Endothelial cell of umbilical vein (primary cell): ENCODE measurements around the gene DPF3. TPM values are rescaled to one million over a fixed set of nuclear protein-coding genes. Genes with fewer than 3 reads are reported as not detected.

ENCODE experiments used
- BruUV-seq: library from RNA; stranded (reverse); fragments of 400-500 nt; replicated peaks from 2 replicates; lab custom pipeline; 2021; lab: Mats Ljungman, UMichigan
- CTCF ChIA-PET: fragments of 300-600, 350-600 bp; sonication (Branson Sonifier 250); formaldehyde crosslinking; loops from one replicate; lab custom pipeline; 2021; ENCODE audit warnings: antibody characterized with exemption, inconsistent platforms; lab: Charles Lee
- POLR2A ChIA-PET: fragments of 300-600, 350-600 bp; sonication (Branson Sonifier 250); formaldehyde crosslinking; loops from one replicate; lab custom pipeline; 2021; ENCODE audit warnings: antibody characterized with exemption, inconsistent platforms; lab: Charles Lee
- DNase-seq: peaks from one replicate; pipeline ENCODE4 v3.0.0-alpha.2; 2011; ENCODE audit warnings: low read depth, low spot score
- FAIRE-seq: peaks from 2 replicates; lab custom pipeline; 2011; peaks lifted over from hg19 to GRCh38; lab: Jason Lieb, UNC
- H2AFZ ChIP-seq: 2 replicates; pipeline ENCODE4 v1.6.0; 2012; ENCODE audit warnings: low read depth, low read length, control low read depth, inconsistent platforms
- H3K27ac ChIP-seq: 2 replicates; pipeline ENCODE4 v1.5.1; 2011; ENCODE audit warnings: low read depth, mild to moderate bottlenecking, control low read depth, low read length, moderate library complexity; ENCODE audit not compliant: insufficient read depth
- H3K27me3 ChIP-seq, 2 experiments: 2 replicates each; pipeline versions ENCODE4 v1.6.0 to v1.6.1; 2011; ENCODE audit warnings: low read length in 2 of 2, mixed read lengths in 1 of 2; ENCODE audit not compliant: control insufficient read depth in 2 of 2, insufficient read depth in 2 of 2
- H3K36me3 ChIP-seq, 2 experiments: 2 replicates in 1 of 2; 3 replicates in 1 of 2; pipeline ENCODE4 v1.5.1; 2011; ENCODE audit warnings: low read length in 2 of 2, mild to moderate bottlenecking in 1 of 2, moderate library complexity in 1 of 2; ENCODE audit not compliant: control insufficient read depth in 2 of 2, insufficient read depth in 2 of 2; ENCODE audit errors: extremely low read depth in 1 of 2
- H3K4me1 ChIP-seq: 3 replicates; pipeline ENCODE4 v1.5.1; 2011; ENCODE audit warnings: mild to moderate bottlenecking, low read length; ENCODE audit not compliant: control insufficient read depth, insufficient read depth; ENCODE audit errors: extremely low read depth
- H3K4me2 ChIP-seq: 2 replicates; pipeline ENCODE4 v1.6.1; 2011; ENCODE audit warnings: low read length, control low read depth, mixed read lengths; ENCODE audit not compliant: insufficient read depth
- H3K4me3 ChIP-seq, 3 experiments: fragments of 200-600 bp in 1 of 3; sonication (generic), shearing (Covaris generic) in 1 of 3; replicated peaks in 1 of 3; 2 replicates each; pipeline ENCODE4 v1.5.1; 2011 to 2016; ENCODE audit warnings: control low read depth in 3 of 3, low read length in 3 of 3, mild to moderate bottlenecking in 2 of 3, inconsistent platforms in 1 of 3, low read depth in 1 of 3, moderate library complexity in 1 of 3; ENCODE audit not compliant: insufficient read depth in 1 of 3
- H3K79me2 ChIP-seq: 2 replicates; pipeline ENCODE4 v1.6.0; 2012; ENCODE audit warnings: low read length, inconsistent platforms; ENCODE audit not compliant: control insufficient read depth, insufficient read depth
- H3K9ac ChIP-seq: replicated peaks from 2 replicates; pipeline ENCODE3; 2011; ENCODE audit warnings: low read length, control low read depth; ENCODE audit not compliant: insufficient read depth; ENCODE audit errors: extremely low read depth
- H3K9me1 ChIP-seq: replicated peaks from 3 replicates; pipeline ENCODE4 v1.6.0; 2011; ENCODE audit warnings: mild to moderate bottlenecking, low read length; ENCODE audit not compliant: control insufficient read depth, insufficient read depth; ENCODE audit errors: extremely low read depth
- H3K9me3 ChIP-seq: replicated peaks from 2 replicates; pipeline ENCODE4 v1.5.1; 2012; ENCODE audit warnings: low read length, inconsistent platforms; ENCODE audit not compliant: control insufficient read depth, insufficient read depth
- H4K20me1 ChIP-seq: replicated peaks from 2 replicates; pipeline ENCODE3; 2011; ENCODE audit warnings: mild to moderate bottlenecking, low read length; ENCODE audit not compliant: control insufficient read depth, insufficient read depth; ENCODE audit errors: extremely low read depth
- CTCF ChIP-seq, 2 donors: IDR thresholded peaks; 1 replicate in 1 of 2; 2 replicates in 1 of 2; pipeline ENCODE4 v1.5.1; 2011; ENCODE audit warnings: low read length in 2 of 2, mild to moderate bottlenecking in 2 of 2, moderate library complexity in 2 of 2, control low read depth in 1 of 2, inconsistent platforms in 1 of 2, low read depth in 1 of 2; ENCODE audit not compliant: insufficient read depth in 1 of 2; ENCODE audit errors: extremely low read depth in 1 of 2
- EZH2 ChIP-seq: IDR thresholded peaks from 2 replicates; pipeline ENCODE4 v1.6.1; 2012; ENCODE audit warnings: borderline replicate concordance, low read depth, mild to moderate bottlenecking, moderate library complexity, low read length, inconsistent platforms; ENCODE audit not compliant: severe bottlenecking
- FOS ChIP-seq: IDR thresholded peaks from 2 replicates; pipeline ENCODE4 v1.6.1; 2011; ENCODE audit warnings: mild to moderate bottlenecking, low read length, moderate library complexity, borderline replicate concordance; ENCODE audit not compliant: insufficient read depth
- GATA2 ChIP-seq: IDR thresholded peaks from 2 replicates; pipeline ENCODE4 v1.7.0; 2011; ENCODE audit warnings: low read depth, mild to moderate bottlenecking, moderate library complexity, mixed read lengths, low read length; ENCODE audit not compliant: insufficient read length, insufficient read depth
- JUN ChIP-seq: IDR thresholded peaks from 2 replicates; pipeline ENCODE4 v1.6.1; 2011; ENCODE audit warnings: borderline replicate concordance, low read depth; ENCODE audit not compliant: insufficient read length, insufficient read depth
- MAX ChIP-seq: IDR thresholded peaks from 2 replicates; pipeline ENCODE4 v1.6.1; 2011; ENCODE audit not compliant: insufficient read depth, insufficient read length
- MYC ChIP-seq: IDR thresholded peaks from one replicate; pipeline ENCODE4 v1.6.1; 2011; ENCODE audit warnings: mild to moderate bottlenecking, low read depth, low read length
- POLR2A ChIP-seq: IDR thresholded peaks from 2 replicates; pipeline ENCODE4 v1.6.1; 2012; ENCODE audit warnings: low read depth, mild to moderate bottlenecking, control low read depth, low read length
- POLR2AphosphoS5 ChIP-seq: IDR thresholded peaks from 2 replicates; pipeline ENCODE4 v1.6.1; 2012; ENCODE audit warnings: low read depth, mild to moderate bottlenecking, control low read depth, low read length, moderate library complexity; ENCODE audit not compliant: insufficient read depth
- dilution Hi-C: fragments of 300-500 bp; cut with MboI; formaldehyde crosslinking; loops from one replicate; pipeline ENCODE4 v1.15.0; 2019; ENCODE audit warnings: low sequenced_read_pairs; ENCODE audit not compliant: extremely low pct_ligation_motif_present
- intact Hi-C: fragments of 100-400 bp; cut with micrococcal nuclease; formaldehyde crosslinking; loops from one replicate; pipeline ENCODE4 v1.10.0; 2022
- polyA plus RNA-seq, 4 experiments: library from polyadenylated mRNA; depleted of rRNA in 3 of 4; stranded (reverse) in 3 of 4; unstranded in 1 of 4; fragments of >200 nt; gene quantifications; 2 replicates each; pipeline versions ENCODE4 v1.2.1 to v1.2.3, GENCODE V29; 2011 to 2012; ENCODE audit warnings: missing spikeins in 1 of 4
- total RNA-seq: library from RNA; stranded (reverse); gene quantifications from 2 replicates; pipeline ENCODE4 v1.2.3, GENCODE V29; 2021

Gene DPF3
- total and polyA plus RNA-seq, 2 donors (not counting 3 experiments of a cell fraction or from before 2014, with no cell fraction given) = 2.4 to 3.5 TPM

- CTCF ChIA-PET = interaction anchor here (0.5 kb wide), 1 partner anchor 11 kb away, joined by 3 read pairs; no protein-coding TSS in a partner anchor
Measured at GRCh38 chr14:72610096-72610830, 283.6 kb downstream of the DPF3 start.

More at GRCh38 chr14:72610096-72610830, 283.6 kb downstream of the DPF3 start:
- Histone ChIP-seq H3K4me3 (no peak overlapping the region), H3K4me1 (peaks cover 19% of the 10 kb centered on the region), H3K36me3 (no peaks in the 10 kb centered on the region), H3K4me2 (no peak overlapping the region), H3K79me2 (no peaks in the 10 kb centered on the region), H3K9ac (no peak overlapping the region), H3K27ac (no peak overlapping the region), H3K9me1 (no peaks in the 10 kb centered on the region), H3K9me3 (no peaks in the 10 kb centered on the region), H4K20me1 (no peaks in the 10 kb centered on the region), H3K27me3 (no peaks in the 10 kb centered on the region), H2AFZ (no peak overlapping the region)
- DNase-seq (no peak), FAIRE-seq (no peak)
- POLR2A ChIA-PET = no interaction called here
- dilution Hi-C loops = no loop called here
- intact Hi-C loops = no loop called here
- TF ChIP-seq JUN = no peak
- no peak for TF ChIP-seq POLR2A
- no peak for TF ChIP-seq CTCF (IDR thresholded peaks at IDR 0.05; ENCODE audit: extremely low read depth in 1 of 2, insufficient read depth in 1 of 2, low read depth in 1 of 2, low read length in 2 of 2)
- TF ChIP-seq MYC = no peak
- TF ChIP-seq EZH2 = no peak
- TF ChIP-seq FOS = no peak
- no peak for TF ChIP-seq POLR2AphosphoS5
- no peak for TF ChIP-seq GATA2
- no peak for TF ChIP-seq MAX
- BruUV-seq = no TSS peak
